ENCODE data around the gene FAM174C.

FAM174C gene

DNA sequence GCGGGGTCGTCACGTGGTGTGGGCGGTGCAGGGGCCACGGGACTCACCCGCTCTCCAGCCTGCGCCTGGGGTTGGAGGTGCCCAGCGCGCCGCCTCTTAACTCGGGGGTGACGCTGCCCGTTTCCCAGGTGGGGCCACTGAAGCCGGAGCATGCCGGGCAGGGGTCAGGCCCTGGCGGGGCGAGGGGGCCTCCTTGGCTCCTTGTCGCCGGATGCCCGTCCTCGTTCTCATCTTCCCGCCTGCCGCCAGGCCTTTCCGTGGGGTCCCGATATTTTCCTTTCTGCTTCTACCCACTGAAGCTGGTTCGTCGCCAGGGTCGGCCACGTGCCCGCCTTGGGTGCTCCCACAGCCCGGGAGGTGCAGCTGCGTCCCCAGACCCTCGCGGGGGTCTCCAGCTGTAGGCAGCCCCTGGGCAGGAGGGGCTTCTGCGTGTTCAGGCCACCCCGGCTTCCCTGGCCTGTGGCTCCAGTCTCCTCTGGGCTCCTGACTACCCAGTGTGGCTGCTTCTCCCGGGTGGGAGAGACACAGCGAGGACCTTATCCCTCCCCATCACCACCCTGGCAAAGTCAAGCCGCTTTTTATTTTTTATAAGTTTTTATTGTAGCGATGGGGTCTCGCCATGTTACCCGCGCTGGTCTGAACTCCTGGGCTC is 772 bp downstream of the FAM174C start:
- DNase-seq = no peak

GRCh38 chr19:1276628-1277022 is 1.3 kb downstream of the FAM174C start:
- no peak for DNase-seq

DNA sequence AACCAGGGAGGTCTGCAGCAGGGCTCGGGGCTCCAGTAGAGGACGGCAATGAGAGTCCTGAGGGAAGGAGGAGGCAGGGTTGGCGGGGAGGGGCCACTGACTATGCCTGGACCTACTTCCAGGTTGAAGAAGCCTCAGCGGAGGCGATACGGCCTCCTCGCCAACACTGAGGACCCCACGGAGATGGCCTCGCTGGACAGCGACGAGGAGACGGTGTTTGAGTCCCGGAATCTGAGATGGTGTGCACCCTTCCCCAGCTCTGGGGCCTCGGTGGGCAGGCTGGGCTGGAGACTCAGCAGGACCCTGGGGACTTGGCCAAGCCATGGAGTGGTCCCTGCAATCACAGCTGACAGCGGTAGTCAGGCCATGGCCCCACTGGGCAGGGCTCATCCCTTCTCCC is 1.7 kb downstream of the FAM174C start:
- no peak for DNase-seq

GRCh38 chr19:1278074-1278473 is 2.7 kb downstream of the FAM174C start:
- DNase-seq = no peak

GRCh38 chr19:1278713-1279660 is 3.7 kb downstream of the FAM174C start:
- DNase-seq = no peak

DNA sequence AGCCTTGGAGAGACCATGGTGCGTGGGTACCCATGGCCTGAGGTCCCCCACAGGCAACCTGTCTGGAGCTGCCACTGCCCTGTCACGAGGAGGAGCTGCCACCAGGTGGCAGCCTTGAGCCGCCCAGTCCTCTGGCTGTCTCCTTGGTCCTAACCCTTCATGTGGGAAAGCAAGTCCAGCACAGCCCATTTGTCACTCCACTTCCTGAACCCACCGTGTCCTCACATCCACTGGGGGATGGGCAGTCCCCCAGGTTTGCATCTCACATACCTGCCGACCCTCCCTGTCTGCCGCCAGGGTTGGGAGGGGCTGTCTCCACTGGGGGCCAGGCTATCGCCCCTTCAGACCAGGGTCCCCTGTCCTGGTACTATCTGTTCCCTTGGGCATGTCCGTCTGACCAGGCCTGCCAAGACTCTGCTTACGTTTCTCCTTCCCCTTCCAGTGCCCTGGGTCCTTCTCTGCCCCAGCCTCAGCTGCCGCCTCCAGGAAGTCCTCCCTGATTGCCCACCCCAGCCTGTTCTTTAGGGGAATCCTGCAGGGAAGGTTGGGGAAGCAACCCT is 4.5 kb downstream of the FAM174C start:
- DNase-seq = peak; percentile 93

DNA sequence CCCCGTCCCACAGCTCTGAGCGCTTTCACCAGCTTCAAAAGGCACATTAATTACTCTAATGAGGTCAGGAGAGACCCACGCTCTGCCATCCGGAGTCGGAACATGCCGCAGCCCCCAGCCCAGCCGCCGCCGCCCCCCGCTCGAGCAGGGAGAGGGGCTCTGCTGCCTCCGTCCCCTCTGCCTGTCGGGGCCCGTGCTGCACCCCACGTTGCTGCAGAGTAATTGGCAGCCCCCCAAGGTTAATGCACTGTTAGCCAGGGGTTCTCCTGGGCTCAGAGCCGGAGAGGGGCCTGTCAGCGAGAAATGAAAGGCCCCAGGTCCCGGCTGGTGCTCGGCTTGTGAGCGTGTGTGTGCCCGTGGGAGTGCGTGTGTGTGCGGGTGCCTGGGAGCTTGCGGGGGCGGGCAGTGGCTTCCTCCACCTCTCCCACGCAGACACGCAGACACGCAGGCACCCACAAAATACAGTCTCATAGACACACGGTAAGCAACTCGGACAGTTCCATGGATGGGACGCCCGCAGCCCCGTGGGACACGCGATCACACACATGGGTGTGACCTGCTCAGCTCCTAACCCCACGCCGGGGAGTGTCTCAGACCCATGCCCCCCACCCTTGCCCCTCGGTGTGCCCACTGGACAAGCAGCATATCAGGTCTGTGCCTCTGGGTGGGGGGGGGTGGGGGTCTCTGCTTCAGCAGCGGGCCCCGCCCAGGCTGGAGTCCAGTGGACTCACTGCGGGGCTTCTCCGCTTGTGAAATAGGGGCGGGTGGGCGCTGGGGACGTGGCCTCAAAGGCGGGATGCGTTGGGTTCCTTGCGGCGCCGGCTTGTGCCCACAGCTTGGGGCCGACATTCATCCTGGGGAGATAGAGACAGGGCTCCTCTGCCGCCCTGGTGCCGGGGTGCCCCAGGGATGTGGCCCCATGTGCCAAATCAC is 5.6 kb downstream of the FAM174C start:
- no peak for DNase-seq

- no peak for DNase-seq
These were observed 6.4 kb downstream of the FAM174C start for GRCh38 chr19:1281569-1282287.

DNA sequence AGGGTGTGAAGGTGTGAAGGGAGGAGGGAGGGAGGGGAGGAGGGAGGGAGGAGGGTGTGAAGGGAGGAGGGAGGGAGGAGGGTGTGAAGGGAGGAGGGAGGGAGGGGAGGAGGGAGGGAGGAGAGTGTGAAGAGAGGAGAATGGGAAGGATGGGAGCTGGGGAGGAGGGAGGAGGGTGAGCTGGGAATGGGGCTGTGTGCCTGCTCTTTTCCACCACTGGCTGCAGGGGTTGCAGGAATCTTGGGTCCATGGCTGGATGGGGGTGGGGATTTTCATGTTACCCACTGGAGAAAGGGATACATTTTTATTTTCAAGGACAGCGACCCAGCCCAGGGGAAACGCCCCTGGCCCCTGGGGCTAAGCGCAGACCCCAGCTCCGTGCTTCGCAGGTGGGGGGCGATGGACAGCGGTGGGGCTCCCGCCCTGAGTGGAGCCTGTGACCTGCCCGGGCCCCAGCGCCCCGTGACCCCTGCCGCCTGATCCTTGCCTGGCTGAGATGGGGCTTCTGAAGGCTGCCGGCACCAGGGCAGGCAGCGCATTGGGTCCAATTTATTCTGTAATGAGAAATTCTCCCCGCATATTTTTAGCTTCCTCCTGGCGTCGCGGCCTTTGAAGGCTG is 7.4 kb downstream of the FAM174C start:
- no peak for DNase-seq

GRCh38 chr19:1283207-1283916 is 8.0 kb downstream of the FAM174C start:
- DNase-seq = no peak

DNA sequence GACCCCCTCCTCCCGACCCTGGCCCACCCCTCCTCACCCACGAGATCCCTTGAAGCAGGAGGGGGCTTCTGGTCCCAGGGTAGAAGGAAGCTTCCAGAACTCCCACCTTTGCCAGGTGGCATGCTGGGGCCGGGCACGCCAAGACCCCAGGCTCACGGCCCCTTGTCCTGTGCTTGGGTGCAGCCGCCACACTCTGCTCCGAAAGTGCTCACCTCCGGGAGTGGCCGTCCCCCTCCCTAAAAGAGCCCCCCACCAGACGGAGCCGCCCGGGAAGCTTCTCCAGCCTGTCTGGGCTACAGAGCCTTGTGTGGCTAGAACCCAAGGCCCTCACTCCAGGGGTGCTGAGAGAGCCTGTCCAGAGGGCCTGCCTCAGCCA is 8.6 kb downstream of the FAM174C start:
- DNase-seq = no peak

- DNase-seq = no peak
These were observed 9.1 kb downstream of the FAM174C start for GRCh38 chr19:1284293-1284978.

DNA sequence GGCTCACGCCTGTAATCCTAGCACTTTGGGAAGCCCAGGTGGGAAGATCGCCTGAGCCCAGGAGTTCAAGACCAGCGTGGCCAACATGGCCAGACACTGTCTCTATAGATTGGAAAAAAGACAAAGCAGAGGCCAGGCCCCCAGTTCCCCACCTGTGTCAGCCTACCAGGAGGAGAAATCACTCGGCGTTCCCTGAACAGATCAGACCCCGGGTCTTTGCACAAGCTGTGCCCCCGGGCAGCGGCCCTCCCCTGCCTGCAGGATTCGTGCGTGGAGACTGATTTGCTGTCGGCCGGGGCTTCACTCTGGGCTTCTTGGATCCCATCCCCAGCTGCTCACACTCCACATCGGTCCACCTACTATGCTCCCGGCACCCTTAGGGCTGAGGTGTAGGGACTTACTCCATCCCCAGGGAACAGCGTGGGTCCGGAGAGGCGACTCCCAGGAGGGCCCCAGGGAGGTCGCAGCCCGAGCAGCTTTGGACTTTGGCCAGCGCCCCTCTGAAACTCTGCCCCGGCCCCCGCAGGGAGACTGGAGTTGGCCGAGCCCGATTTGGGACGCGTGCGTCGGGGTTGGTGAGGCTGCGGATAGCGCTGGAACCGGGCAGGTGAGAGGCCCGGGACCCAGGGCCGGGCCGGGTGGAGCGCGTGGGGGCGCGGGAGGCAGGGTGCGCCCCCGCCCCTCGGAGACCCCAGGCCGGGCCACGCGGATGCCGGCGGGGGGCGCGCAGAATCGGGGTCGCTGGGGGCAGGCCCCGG is 9.8 kb downstream of the FAM174C start:
- DNase-seq = no peak

DNA sequence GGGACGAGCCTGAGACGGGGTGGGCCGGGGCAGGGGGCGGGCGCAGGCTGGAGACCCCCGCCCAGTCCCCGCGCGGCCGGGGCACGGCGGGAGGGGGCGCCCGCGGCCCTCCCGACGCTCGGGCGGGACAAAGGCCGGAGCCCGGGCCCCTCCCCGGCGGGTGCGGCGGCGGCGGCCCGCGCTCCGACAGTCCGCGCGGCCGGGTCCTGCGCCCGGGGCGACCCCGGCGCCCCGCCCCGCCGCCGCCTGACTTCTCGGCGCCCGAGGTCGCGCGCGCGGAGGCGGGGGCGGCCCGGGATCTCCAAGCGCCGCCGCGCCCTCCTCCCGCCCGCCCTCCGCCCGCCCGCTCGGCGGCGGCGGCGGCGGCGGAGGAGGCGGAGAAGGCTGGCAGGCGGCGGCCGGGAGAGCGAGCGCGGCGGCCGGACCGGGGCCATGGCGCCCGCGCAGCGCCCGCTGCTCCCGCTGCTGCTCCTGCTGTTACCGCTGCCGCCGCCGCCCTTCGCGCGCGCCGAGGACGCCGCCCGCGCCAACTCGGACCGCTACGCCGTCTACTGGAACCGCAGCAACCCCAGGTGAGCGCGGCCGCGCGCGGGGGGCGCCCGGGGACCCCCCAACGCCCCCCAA is 10.5 kb downstream of the FAM174C start, which contains the start of gene EFNA2:
Gene EFNA2, plus strand, starts transcription at position 137 of the 624 bp plus-strand sequence. Its CDS starts 296 bp downstream, at position 433.
- no peak for DNase-seq

- no peak for DNase-seq
These were observed 11.4 kb downstream of the FAM174C start for GRCh38 chr19:1286487-1287353.

- no peak for DNase-seq
These were observed 12.3 kb downstream of the FAM174C start for GRCh38 chr19:1287354-1288225.

- DNase-seq = no peak
These were observed 12.9 kb downstream of the FAM174C start for GRCh38 chr19:1288226-1288612.

Data from islet precursor cell (in vitro differentiated cells).